Measurements from ENCODE around the gene ASXL1. TPM values are rescaled to one million over a fixed set of nuclear protein-coding genes. Genes with fewer than 3 reads are reported as not detected.

The ASXL1 gene
- total and polyA plus RNA-seq, 9 of the 15 experiments (the other 6 are each of a cell fraction or from before 2014, with no cell fraction given) = 6.5 to 65.3 (median 32.3) TPM

DNA sequence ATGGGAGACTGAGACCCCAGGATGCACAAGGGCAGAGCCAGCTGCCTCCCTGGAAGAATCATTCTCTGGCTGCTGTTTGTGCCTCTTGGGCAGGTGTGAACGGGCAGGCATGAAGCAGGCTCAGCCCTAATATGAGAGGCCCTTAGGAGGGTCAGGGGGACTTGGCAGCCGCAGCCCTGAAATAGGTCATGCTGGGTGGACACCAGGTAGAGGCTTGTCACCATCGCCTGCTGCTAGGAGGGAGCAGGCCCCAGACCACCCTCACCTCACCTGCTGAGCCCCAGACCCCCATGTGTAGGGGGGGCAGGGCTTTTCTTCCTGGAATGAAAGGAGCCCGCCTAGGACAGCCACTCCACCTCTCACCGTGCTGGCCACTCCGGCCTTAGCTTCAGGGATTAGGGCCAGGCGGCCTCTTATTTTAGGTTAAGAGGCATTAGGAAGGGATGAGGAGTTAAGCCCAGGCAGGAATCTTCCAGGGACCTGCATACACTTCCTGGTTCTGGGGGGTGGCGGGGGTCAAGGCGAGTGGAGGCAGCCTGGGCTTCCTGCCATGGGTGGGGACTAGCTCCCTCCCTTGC lies 92.4 kb downstream of the ASXL1 start:
- Histone ChIP-seq H3K27me3 (ENCODE audit: control insufficient read depth in 2 of 2, insufficient read depth in 2 of 2, low read length in 2 of 2) (no peaks in the 10 kb centered on the region), H3K9ac (ENCODE audit: insufficient read depth in 1 of 2, low read depth in 2 of 2, low read length in 2 of 2) (no peak overlapping the region; a peak in 2 of 4 replicates), H2AFZ (ENCODE audit: low read depth, low read length) (no peak overlapping the region), H3K9me1 (ENCODE audit: control insufficient read depth, insufficient read depth, low read length) (peaks cover 2% of the 10 kb centered on the region), H3K4me3 (no peak overlapping the region), H3K27ac (ENCODE audit: extremely low read depth, low read depth, low read length) (no peak overlapping the region), H3K9me3 (replicated peaks; ENCODE audit: control insufficient read depth, insufficient read depth, low read depth, low read length) (no peaks in the 10 kb centered on the region), H3K36me3 (ENCODE audit: control insufficient read depth, insufficient read depth, low read length) (peaks cover 99% of the 10 kb centered on the region; the same call in 2 of the 3 replicates), H3K4me2 (ENCODE audit: insufficient read depth, low read length) (no peak overlapping the region), H4K20me1 (replicated peaks; ENCODE audit: control insufficient read depth, insufficient read depth, low read length) (0 out of 2 replicates have a peak, but pooled peaks cover 12% of the 10 kb centered on the region), H3K4me1 (replicated peaks in 1 of 2; ENCODE audit: control insufficient read depth in 2 of 2, insufficient read depth in 2 of 2, low read length in 2 of 2) (peaks cover 0 to 15% of the 10 kb centered on the region in 2 experiments; a peak in 2 of 5 replicates), H3K79me2 (ENCODE audit: control insufficient read depth, insufficient read depth, low read length) (no peaks in the 10 kb centered on the region)
- ChIA-PET CTCF (ENCODE audit: low intra/inter-chr PET ratio) (interaction anchor here (0.5 kb wide), 1 partner anchor 16 kb away, joined by 3 read pairs; no protein-coding TSS in a partner anchor), POLR2A (interaction anchor here (0.7 kb wide), 1 partner anchor 21 kb away, joined by 3 read pairs; no protein-coding TSS in a partner anchor)
- FAIRE-seq (no peak), DNase-seq (ENCODE audit: extremely low read depth in 1 of 4, low spot score in 3 of 4) (no peak), ATAC-seq (no peak)
- 83% methylated on average over 7 of the region's 9 CpGs for WGBS (ENCODE audit: insufficient coverage, low coverage, missing lambda C conversion rate)
- in situ Hi-C loops (cut with MboI) (no loop called here), intact Hi-C loops (cut with micrococcal nuclease) (no loop called here)
- no TSS peak for BruUV-seq (replicated peaks)
- TF ChIP-seq, protein P1, sequence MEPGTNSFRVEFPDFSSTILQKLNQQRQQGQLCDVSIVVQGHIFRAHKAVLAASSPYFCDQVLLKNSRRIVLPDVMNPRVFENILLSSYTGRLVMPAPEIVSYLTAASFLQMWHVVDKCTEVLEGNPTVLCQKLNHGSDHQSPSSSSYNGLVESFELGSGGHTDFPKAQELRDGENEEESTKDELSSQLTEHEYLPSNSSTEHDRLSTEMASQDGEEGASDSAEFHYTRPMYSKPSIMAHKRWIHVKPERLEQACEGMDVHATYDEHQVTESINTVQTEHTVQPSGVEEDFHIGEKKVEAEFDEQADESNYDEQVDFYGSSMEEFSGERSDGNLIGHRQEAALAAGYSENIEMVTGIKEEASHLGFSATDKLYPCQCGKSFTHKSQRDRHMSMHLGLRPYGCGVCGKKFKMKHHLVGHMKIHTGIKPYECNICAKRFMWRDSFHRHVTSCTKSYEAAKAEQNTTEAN (CRISPR knock-in tag; IDR thresholded peaks at IDR 0.05) = no peak
- TF ChIP-seq POLR2AphosphoS5 (IDR thresholded peaks at IDR 0.05; ENCODE audit: control insufficient read depth, insufficient read depth, low read depth, low read length) (no peak), PURB (CRISPR knock-in tag; IDR thresholded peaks at IDR 0.05; ENCODE audit: low read depth) (no peak), BCOR (IDR thresholded peaks at IDR 0.05) (no peak), ZFP30 (CRISPR knock-in tag; IDR thresholded peaks at IDR 0.05; ENCODE audit: borderline replicate concordance) (no peak), ZNF324 (CRISPR knock-in tag; IDR thresholded peaks at IDR 0.05) (no peak), ZBTB1 (CRISPR knock-in tag; IDR thresholded peaks at IDR 0.05; ENCODE audit: borderline replicate concordance, low read depth) (no peak), SMARCB1 (IDR thresholded peaks at IDR 0.05; ENCODE audit: insufficient read length, low read depth) (no peak)
- TF ChIP-seq, protein P2, sequence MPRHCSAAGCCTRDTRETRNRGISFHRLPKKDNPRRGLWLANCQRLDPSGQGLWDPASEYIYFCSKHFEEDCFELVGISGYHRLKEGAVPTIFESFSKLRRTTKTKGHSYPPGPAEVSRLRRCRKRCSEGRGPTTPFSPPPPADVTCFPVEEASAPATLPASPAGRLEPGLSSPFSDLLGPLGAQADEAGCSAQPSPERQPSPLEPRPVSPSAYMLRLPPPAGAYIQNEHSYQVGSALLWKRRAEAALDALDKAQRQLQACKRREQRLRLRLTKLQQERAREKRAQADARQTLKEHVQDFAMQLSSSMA (CRISPR knock-in tag; IDR thresholded peaks at IDR 0.05) = no peak
- TF ChIP-seq, protein P3, sequence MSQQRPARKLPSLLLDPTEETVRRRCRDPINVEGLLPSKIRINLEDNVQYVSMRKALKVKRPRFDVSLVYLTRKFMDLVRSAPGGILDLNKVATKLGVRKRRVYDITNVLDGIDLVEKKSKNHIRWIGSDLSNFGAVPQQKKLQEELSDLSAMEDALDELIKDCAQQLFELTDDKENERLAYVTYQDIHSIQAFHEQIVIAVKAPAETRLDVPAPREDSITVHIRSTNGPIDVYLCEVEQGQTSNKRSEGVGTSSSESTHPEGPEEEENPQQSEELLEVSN (IDR thresholded peaks at IDR 0.05; ENCODE audit: borderline replicate concordance in 1 of 2, extremely low read depth in 1 of 2, insufficient read depth in 1 of 2, insufficient read length in 1 of 2, low read depth in 1 of 2, low read length in 1 of 2, poor library complexity in 1 of 2, severe bottlenecking in 1 of 2) = no peak
- TF ChIP-seq, protein P4, sequence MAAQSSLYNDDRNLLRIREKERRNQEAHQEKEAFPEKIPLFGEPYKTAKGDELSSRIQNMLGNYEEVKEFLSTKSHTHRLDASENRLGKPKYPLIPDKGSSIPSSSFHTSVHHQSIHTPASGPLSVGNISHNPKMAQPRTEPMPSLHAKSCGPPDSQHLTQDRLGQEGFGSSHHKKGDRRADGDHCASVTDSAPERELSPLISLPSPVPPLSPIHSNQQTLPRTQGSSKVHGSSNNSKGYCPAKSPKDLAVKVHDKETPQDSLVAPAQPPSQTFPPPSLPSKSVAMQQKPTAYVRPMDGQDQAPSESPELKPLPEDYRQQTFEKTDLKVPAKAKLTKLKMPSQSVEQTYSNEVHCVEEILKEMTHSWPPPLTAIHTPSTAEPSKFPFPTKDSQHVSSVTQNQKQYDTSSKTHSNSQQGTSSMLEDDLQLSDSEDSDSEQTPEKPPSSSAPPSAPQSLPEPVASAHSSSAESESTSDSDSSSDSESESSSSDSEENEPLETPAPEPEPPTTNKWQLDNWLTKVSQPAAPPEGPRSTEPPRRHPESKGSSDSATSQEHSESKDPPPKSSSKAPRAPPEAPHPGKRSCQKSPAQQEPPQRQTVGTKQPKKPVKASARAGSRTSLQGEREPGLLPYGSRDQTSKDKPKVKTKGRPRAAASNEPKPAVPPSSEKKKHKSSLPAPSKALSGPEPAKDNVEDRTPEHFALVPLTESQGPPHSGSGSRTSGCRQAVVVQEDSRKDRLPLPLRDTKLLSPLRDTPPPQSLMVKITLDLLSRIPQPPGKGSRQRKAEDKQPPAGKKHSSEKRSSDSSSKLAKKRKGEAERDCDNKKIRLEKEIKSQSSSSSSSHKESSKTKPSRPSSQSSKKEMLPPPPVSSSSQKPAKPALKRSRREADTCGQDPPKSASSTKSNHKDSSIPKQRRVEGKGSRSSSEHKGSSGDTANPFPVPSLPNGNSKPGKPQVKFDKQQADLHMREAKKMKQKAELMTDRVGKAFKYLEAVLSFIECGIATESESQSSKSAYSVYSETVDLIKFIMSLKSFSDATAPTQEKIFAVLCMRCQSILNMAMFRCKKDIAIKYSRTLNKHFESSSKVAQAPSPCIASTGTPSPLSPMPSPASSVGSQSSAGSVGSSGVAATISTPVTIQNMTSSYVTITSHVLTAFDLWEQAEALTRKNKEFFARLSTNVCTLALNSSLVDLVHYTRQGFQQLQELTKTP (IDR thresholded peaks at IDR 0.05; ENCODE audit: low read depth in 1 of 2, partially characterized antibody in 2 of 2) = no peak
